Measurements from ENCODE around the gene YARS2. TPM values are rescaled to one million over a fixed set of nuclear protein-coding genes. Genes with fewer than 3 reads are reported as not detected.
"Not testable (repeated sequence)": the region's sequence is repeated elsewhere in the genome, so short reads cannot be mapped to it uniquely, and the experiment has no call there.

The YARS2 gene
- total and polyA plus RNA-seq, 5 donors: 7.3 to 15.1 (median 9.2) TPM

DNA sequence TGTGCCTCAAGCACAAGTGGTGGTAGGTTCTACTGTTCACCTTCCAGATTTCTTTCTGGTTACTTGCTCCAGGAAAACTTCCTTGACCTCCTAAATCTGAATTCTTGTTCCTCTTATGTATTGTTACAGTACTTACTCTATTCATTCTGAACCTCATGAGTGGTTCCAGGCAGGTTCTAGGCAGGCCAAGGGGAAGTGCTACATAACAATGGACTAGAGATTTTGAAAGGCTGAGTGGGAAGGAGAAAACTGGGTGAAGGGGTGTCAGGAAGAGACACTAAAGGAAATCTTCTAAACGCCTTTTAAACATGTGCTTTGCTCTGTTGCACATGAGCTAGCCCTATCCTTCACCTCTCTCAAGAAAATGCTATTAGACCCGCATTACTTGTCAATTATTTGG is 1.6 kb downstream of the YARS2 start:
- intact Hi-C loops (cut with DNase I): no loop called here
- Histone ChIP-seq H3K9me3 (ENCODE audit: control insufficient read depth, low read length) (no peaks in the 10 kb centered on the region), H3K27me3 (ENCODE audit: control insufficient read depth, insufficient read depth) (no peaks in the 10 kb centered on the region), H3K27ac (ENCODE audit: low read length) (no peak overlapping the region), H3K4me3 (ENCODE audit: low read length) (no peak overlapping the region), H3K4me1 (ENCODE audit: control insufficient read depth, insufficient read depth, low read length) (no peaks in the 10 kb centered on the region)
- no peak for DNase-seq
- no peak for ATAC-seq
- WGBS: 37% methylated on average over 2 of the region's 2 CpGs

DNA sequence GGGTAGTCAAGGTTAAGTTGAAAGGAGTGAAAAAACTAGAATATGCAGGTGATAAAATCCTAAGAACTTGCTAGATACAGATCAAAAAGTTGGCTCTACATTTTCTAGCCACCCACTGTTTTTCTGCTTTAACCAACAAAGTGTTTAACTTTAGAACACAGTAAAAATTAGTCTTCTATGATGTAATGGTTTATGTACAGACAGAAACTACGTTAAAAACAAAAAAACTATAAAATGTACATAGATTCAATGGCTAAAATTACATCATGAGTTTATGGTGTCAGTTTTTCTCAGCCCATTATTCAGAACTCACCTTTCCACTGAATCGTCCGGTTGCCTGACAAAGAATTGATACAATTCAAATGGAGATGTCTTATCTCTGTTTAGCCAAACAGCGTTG is 2.1 kb downstream of the YARS2 start:
- Histone ChIP-seq H3K9me3 (ENCODE audit: control insufficient read depth, low read length) (no peaks in the 10 kb centered on the region), H3K27ac (ENCODE audit: low read length) (no peak overlapping the region), H3K4me1 (ENCODE audit: control insufficient read depth, insufficient read depth, low read length) (no peaks in the 10 kb centered on the region), H3K4me3 (ENCODE audit: low read length) (no peak overlapping the region), H3K27me3 (ENCODE audit: control insufficient read depth, insufficient read depth) (no peaks in the 10 kb centered on the region)
- ATAC-seq (no peak), DNase-seq (no peak)
- WGBS: 42% methylated on average over 4 of the region's 4 CpGs
- intact Hi-C loops (cut with DNase I): no loop called here

DNA sequence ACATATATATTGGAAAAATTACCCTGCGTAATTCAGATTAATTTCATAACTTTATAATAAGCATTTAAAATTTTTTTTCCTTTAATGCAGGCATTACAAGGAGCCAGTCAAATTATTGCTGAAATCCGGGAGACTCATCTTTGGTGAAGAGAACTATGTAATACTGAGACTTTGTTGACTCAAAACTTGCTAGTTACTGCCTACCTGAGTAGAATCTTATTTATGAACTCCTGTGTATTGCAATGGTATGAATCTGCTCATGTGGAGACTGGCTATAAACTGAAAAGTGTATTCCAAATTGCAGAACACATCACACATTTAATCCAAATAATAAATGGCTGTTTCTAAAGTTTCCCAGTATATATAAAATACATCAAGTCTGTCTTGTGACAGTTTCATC is 12.4 kb downstream of the YARS2 start:
- no peak for ATAC-seq
- no peaks in the 10 kb centered on the region for H3K27me3 ChIP-seq (ENCODE audit: control insufficient read depth, insufficient read depth)
- no peak for DNase-seq
- H3K9me3 ChIP-seq (ENCODE audit: control insufficient read depth, low read length): no peaks in the 10 kb centered on the region
- no peaks in the 10 kb centered on the region for H3K4me1 ChIP-seq (ENCODE audit: control insufficient read depth, insufficient read depth, low read length)
- H3K4me3 ChIP-seq (ENCODE audit: low read length): no peak overlapping the region
- WGBS: 96% methylated on average over 2 of the region's 2 CpGs
- intact Hi-C loops (cut with DNase I): no loop called here
- no peak overlapping the region for H3K27ac ChIP-seq (ENCODE audit: low read length)

DNA sequence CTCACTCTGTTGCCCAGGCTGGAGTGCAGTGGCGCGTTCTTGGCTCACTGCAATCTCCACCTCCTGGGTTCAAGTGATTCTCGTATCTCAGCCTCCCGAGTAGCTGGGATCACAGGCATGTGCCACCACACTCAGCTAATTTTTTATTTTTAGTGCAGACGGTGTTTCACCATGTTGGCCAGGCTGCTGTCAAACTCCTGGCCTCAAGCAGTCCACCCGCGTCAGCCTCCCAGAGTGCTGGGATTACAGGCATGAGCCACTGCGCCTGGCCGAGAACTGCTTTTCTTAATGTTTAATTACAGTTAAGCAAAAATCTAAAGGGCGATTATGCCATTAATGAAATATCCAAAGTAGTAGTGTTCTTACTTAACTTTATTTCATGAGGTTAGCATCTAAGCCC is 13.6 kb downstream of the YARS2 start:
- intact Hi-C loops (cut with DNase I): no loop called here
- Histone ChIP-seq H3K4me1 (ENCODE audit: control insufficient read depth, insufficient read depth, low read length) (no peaks in the 10 kb centered on the region), H3K27ac (ENCODE audit: low read length) (no peak overlapping the region), H3K4me3 (ENCODE audit: low read length) (no peak overlapping the region), H3K27me3 (ENCODE audit: control insufficient read depth, insufficient read depth) (no peaks in the 10 kb centered on the region), H3K9me3 (ENCODE audit: control insufficient read depth, low read length) (no peaks in the 10 kb centered on the region)
- DNase-seq: no peak
- no peak for ATAC-seq
- 88% methylated on average over 10 of the region's 10 CpGs for WGBS

DNA sequence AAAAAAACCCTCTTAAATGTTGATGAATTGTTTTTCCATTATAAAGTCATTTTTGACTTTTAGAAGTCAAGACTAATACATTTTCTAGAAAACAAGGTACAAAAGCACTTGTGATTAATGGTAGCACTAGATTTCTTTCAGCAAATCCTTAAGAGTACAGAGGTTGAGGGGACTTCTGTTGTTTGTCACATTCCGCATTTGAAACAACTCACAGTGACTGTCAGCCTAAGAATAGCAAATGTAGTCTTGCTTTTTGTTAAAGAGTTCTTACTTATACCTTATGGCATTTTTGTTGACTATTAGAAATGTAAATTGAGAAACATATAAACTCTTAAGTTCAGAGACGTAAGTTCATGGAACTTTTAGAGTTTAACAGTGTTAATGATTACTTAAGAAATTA is 16.4 kb downstream of the YARS2 start:
- H3K4me3 ChIP-seq (ENCODE audit: low read length): no peak overlapping the region
- no peak for ATAC-seq
- no peaks in the 10 kb centered on the region for H3K9me3 ChIP-seq (ENCODE audit: control insufficient read depth, low read length)
- no peaks in the 10 kb centered on the region for H3K4me1 ChIP-seq (ENCODE audit: control insufficient read depth, insufficient read depth, low read length)
- no peak for DNase-seq
- H3K27me3 ChIP-seq (ENCODE audit: control insufficient read depth, insufficient read depth): no peaks in the 10 kb centered on the region
- H3K27ac ChIP-seq (ENCODE audit: low read length): no peak overlapping the region
- WGBS: 79% methylated on average over 2 of the region's 2 CpGs
- intact Hi-C loops (cut with DNase I): no loop called here

- DNase-seq (no peak), ATAC-seq (no peak)
- 84% methylated on average over 2 of the region's 2 CpGs for WGBS
- H3K9me3 ChIP-seq (ENCODE audit: control insufficient read depth, low read length): no peaks in the 10 kb centered on the region
- H3K27ac ChIP-seq (ENCODE audit: low read length): no peak overlapping the region
- intact Hi-C loops (cut with DNase I): no loop called here
- no peaks in the 10 kb centered on the region for H3K27me3 ChIP-seq (ENCODE audit: control insufficient read depth, insufficient read depth)
- no peak overlapping the region for H3K4me3 ChIP-seq (ENCODE audit: low read length)
- no peaks in the 10 kb centered on the region for H3K4me1 ChIP-seq (ENCODE audit: control insufficient read depth, insufficient read depth, low read length)
Measured at GRCh38 chr12:32737715-32738114, 18.0 kb downstream of the YARS2 start.

GRCh38 chr12:32736445-32736844 is 19.3 kb downstream of the YARS2 start:
- H3K27ac ChIP-seq (ENCODE audit: low read length): no peak overlapping the region
- DNase-seq: no peak
- no peak for ATAC-seq
- H3K27me3 ChIP-seq (ENCODE audit: control insufficient read depth, insufficient read depth): no peaks in the 10 kb centered on the region
- WGBS: 76% methylated on average over 3 of the region's 3 CpGs
- intact Hi-C loops (cut with DNase I): no loop called here
- no peaks in the 10 kb centered on the region for H3K4me1 ChIP-seq (ENCODE audit: control insufficient read depth, insufficient read depth, low read length)
- no peaks in the 10 kb centered on the region for H3K9me3 ChIP-seq (ENCODE audit: control insufficient read depth, low read length)
- H3K4me3 ChIP-seq (ENCODE audit: low read length): no peak overlapping the region

DNA sequence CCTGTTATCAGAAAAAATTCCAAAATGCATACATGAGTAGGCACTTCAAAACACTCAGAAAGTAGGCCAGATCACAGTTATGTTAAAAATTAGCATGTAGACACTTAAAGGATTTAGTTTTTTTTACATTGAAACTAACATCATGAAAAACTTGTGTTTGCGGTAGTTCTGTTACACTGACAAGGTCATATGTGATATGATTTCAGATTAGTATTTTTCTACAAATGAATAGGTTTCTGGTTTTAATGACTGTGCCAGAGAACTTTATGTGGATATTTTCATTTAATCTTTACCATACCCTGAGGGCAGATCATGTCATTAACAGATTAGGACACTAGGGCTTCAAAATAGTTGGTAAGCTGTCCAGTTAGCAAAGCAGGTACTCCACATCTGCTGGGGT is 20.7 kb downstream of the YARS2 start:
- H3K9me3 ChIP-seq (ENCODE audit: control insufficient read depth, low read length): no peaks in the 10 kb centered on the region
- no peak overlapping the region for H3K27ac ChIP-seq (ENCODE audit: low read length)
- no peaks in the 10 kb centered on the region for H3K4me1 ChIP-seq (ENCODE audit: control insufficient read depth, insufficient read depth, low read length)
- intact Hi-C loops (cut with DNase I): no loop called here
- DNase-seq (no peak), ATAC-seq (no peak)
- H3K4me3 ChIP-seq (ENCODE audit: low read length): no peak overlapping the region
- H3K27me3 ChIP-seq (ENCODE audit: control insufficient read depth, insufficient read depth): no peaks in the 10 kb centered on the region
- 96% methylated on average over 1 of the region's 1 CpG for WGBS

DNA sequence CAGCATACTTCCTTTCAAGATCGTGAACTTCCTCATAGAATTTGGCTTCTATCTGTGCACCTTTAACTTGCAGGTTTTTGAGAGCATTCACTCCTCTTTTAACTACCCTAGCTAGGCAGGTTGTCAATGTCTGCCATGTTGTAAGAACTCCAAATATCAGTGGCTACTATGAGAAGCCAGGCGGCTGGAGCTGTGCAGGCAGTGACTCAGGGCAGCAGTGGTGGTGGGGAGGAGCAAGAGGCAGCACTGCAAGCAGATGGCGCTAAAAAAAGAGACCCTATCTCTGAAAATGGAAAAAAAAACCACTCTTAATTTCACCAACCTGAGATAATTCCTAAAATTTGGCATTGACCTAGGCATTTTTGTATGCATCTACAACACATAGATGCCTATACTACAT is 28.5 kb downstream of the YARS2 start:
- H3K4me1 ChIP-seq (ENCODE audit: control insufficient read depth, insufficient read depth, low read length): no peaks in the 10 kb centered on the region
- H3K4me3 ChIP-seq (ENCODE audit: low read length): no peak overlapping the region
- no peaks in the 10 kb centered on the region for H3K9me3 ChIP-seq (ENCODE audit: control insufficient read depth, low read length)
- ATAC-seq: no peak
- DNase-seq: no peak
- no peaks in the 10 kb centered on the region for H3K27me3 ChIP-seq (ENCODE audit: control insufficient read depth, insufficient read depth)
- intact Hi-C loops (cut with DNase I): no loop called here
- H3K27ac ChIP-seq (ENCODE audit: low read length): no peak overlapping the region
- WGBS: 76% methylated on average over 3 of the region's 3 CpGs

GRCh38 chr12:32726286-32726685 is 29.4 kb downstream of the YARS2 start:
- DNase-seq (no peak), ATAC-seq (no peak)
- intact Hi-C loops (cut with DNase I): no loop called here
- Histone ChIP-seq H3K4me1 (ENCODE audit: control insufficient read depth, insufficient read depth, low read length) (no peaks in the 10 kb centered on the region), H3K27ac (ENCODE audit: low read length) (no peak overlapping the region), H3K9me3 (ENCODE audit: control insufficient read depth, low read length) (no peaks in the 10 kb centered on the region), H3K4me3 (ENCODE audit: low read length) (no peak overlapping the region), H3K27me3 (ENCODE audit: control insufficient read depth, insufficient read depth) (no peaks in the 10 kb centered on the region)
- 98% methylated on average over 2 of the region's 2 CpGs for WGBS

GRCh38 chr12:32725308-32725707 is 30.4 kb downstream of the YARS2 start:
- 98% methylated on average over 3 of the region's 3 CpGs for WGBS
- intact Hi-C loops (cut with DNase I): not testable (repeated sequence)

DNA sequence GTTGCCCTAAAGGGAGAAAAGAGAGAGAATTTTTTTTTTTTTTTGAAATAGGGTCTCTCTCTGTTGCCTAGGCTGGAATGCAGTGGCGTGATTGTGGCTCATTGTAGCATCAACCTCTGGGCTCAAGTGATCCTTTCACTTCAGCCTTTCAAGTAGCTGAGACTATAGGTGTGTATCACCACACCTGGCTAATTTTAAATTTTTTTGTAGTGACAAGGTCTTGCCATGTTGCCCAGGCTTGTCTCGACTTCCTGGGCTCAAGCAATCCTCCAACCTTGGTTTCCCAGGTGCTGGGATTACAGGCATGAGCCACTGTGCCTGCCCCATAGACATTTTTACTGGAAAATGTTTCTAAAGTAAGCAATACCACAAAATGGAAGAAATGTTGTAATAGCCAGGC is 36.8 kb downstream of the YARS2 start:
- no peak overlapping the region for H3K27ac ChIP-seq (ENCODE audit: low read length)
- H3K9me3 ChIP-seq (ENCODE audit: control insufficient read depth, low read length): no peaks in the 10 kb centered on the region
- no peak overlapping the region for H3K4me3 ChIP-seq (ENCODE audit: low read length)
- 98% methylated on average over 2 of the region's 2 CpGs for WGBS
- H3K27me3 ChIP-seq (ENCODE audit: control insufficient read depth, insufficient read depth): no peaks in the 10 kb centered on the region
- DNase-seq (no peak), ATAC-seq (no peak)
- intact Hi-C loops (cut with DNase I): no loop called here
- H3K4me1 ChIP-seq (ENCODE audit: control insufficient read depth, insufficient read depth, low read length): no peaks in the 10 kb centered on the region

More at GRCh38 chr12:32725308-32725707, 30.4 kb downstream of the YARS2 start:
- not testable (repeated sequence) for H3K27ac ChIP-seq (ENCODE audit: low read length); ATAC-seq; DNase-seq; H3K27me3 ChIP-seq (ENCODE audit: control insufficient read depth, insufficient read depth); H3K4me1 ChIP-seq (ENCODE audit: control insufficient read depth, insufficient read depth, low read length); H3K9me3 ChIP-seq (ENCODE audit: control insufficient read depth, low read length); H3K4me3 ChIP-seq (ENCODE audit: low read length)
